KMS-11 (cell line): ENCODE data around the gene U2AF2.

Source experiments
- H2AFZ ChIP-seq: fragments of 200-600 bp; sonication (generic); 2 replicates; pipeline ENCODE4 v1.6.1; 2016; ENCODE audit warnings: antibody characterized with exemption, mixed run types, low read depth
- H3K27ac ChIP-seq: fragments of 200-600 bp; sonication (generic); 2 replicates; pipeline ENCODE4 v1.6.1; 2016; ENCODE audit warnings: mild to moderate bottlenecking, mixed run types
- H3K27me3 ChIP-seq: fragments of 200-600 bp; sonication (generic); 2 replicates; pipeline ENCODE4 v1.6.1; 2017; ENCODE audit warnings: mild to moderate bottlenecking, low read depth, mixed run types, moderate library complexity; ENCODE audit not compliant: insufficient read depth
- H3K36me3 ChIP-seq: fragments of 200-600 bp; sonication (generic); 2 replicates; pipeline ENCODE4 v1.6.1; 2017; ENCODE audit warnings: mild to moderate bottlenecking, mixed run types; ENCODE audit not compliant: insufficient read depth
- H3K4me1 ChIP-seq: fragments of 200-600 bp; sonication (generic); 2 replicates; pipeline ENCODE4 v1.6.1; 2016; ENCODE audit warnings: mild to moderate bottlenecking, low read depth, mixed run types; ENCODE audit not compliant: poor library complexity, severe bottlenecking
- H3K4me2 ChIP-seq: fragments of 200-600 bp; sonication (generic); 2 replicates; pipeline ENCODE4 v1.7.0; 2016; ENCODE audit warnings: mild to moderate bottlenecking, mixed run types
- H3K4me3 ChIP-seq: fragments of 200-600 bp; sonication (generic); IDR thresholded peaks from 2 replicates; pipeline ENCODE4 v1.6.1; 2017; ENCODE audit warnings: low read depth, low read length, mixed read lengths; ENCODE audit not compliant: insufficient read depth
- H3K79me2 ChIP-seq: fragments of 200-600 bp; sonication (generic); 2 replicates; pipeline ENCODE4 v1.6.1; 2016; ENCODE audit warnings: low read depth, mixed run types; ENCODE audit not compliant: insufficient read depth
- H3K9ac ChIP-seq: fragments of 200-600 bp; sonication (generic); 2 replicates; pipeline ENCODE4 v1.6.1; 2016; ENCODE audit warnings: mild to moderate bottlenecking, mixed run types
- H4K20me1 ChIP-seq: fragments of 200-600 bp; sonication (generic); 2 replicates; pipeline ENCODE4 v1.6.1; 2016; ENCODE audit warnings: mild to moderate bottlenecking, mixed run types; ENCODE audit not compliant: insufficient read depth
- TF ChIP-seq, protein P1 (sequence below): fragments of 200-600 bp; sonication (generic); conservative IDR thresholded peaks from 2 replicates; pipeline ENCODE4 v1.6.1; 2017; ENCODE audit warnings: low read depth, mild to moderate bottlenecking, antibody characterized with exemption, low read length, moderate library complexity, mixed read lengths

U2AF2 gene

GRCh38 chr19:55693336-55693974 is 38.6 kb downstream of the U2AF2 start:
- no peaks in the 10 kb centered on the region for H3K4me1 ChIP-seq
- TF ChIP-seq, protein P1, sequence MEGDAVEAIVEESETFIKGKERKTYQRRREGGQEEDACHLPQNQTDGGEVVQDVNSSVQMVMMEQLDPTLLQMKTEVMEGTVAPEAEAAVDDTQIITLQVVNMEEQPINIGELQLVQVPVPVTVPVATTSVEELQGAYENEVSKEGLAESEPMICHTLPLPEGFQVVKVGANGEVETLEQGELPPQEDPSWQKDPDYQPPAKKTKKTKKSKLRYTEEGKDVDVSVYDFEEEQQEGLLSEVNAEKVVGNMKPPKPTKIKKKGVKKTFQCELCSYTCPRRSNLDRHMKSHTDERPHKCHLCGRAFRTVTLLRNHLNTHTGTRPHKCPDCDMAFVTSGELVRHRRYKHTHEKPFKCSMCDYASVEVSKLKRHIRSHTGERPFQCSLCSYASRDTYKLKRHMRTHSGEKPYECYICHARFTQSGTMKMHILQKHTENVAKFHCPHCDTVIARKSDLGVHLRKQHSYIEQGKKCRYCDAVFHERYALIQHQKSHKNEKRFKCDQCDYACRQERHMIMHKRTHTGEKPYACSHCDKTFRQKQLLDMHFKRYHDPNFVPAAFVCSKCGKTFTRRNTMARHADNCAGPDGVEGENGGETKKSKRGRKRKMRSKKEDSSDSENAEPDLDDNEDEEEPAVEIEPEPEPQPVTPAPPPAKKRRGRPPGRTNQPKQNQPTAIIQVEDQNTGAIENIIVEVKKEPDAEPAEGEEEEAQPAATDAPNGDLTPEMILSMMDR, result no peak
- no peaks in the 10 kb centered on the region for H3K79me2 ChIP-seq
- no peak overlapping the region for H3K9ac ChIP-seq
- H3K27ac ChIP-seq, result no peak overlapping the region
- no peaks in the 10 kb centered on the region; the same call in 1 of the 2 replicates for H3K36me3 ChIP-seq
- H3K4me2 ChIP-seq, result no peak overlapping the region
- H4K20me1 ChIP-seq, result no peaks in the 10 kb centered on the region
- no peaks in the 10 kb centered on the region for H3K27me3 ChIP-seq
- H3K4me3 ChIP-seq, result no peak overlapping the region
- no peak overlapping the region for H2AFZ ChIP-seq

DNA sequence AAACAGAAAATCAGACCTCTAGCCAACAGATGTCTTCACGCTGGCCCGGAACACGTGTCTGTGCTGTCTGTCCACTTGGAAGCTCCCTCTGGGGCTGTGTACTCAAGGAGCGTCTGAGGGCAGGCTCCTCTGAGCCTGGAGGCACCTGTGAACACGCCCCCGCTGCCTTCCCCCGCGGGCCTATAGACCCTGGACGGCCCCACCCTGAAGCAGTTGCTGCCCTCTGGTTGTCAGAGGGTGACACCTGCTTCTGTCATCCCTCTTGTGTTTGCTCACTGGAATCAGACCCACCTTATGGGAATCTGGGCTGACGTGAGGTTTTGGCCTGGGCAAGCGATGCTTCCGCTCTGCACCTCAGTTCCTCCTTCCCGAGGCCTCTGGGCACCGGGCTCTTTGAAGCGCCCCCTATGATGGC is 39.4 kb downstream of the U2AF2 start:
- Histone ChIP-seq H3K79me2 (no peaks in the 10 kb centered on the region), H2AFZ (no peak overlapping the region), H3K4me1 (no peaks in the 10 kb centered on the region), H3K27ac (no peak overlapping the region), H4K20me1 (no peaks in the 10 kb centered on the region), H3K36me3 (no peaks in the 10 kb centered on the region; the same call in 1 of the 2 replicates), H3K9ac (no peak overlapping the region), H3K4me2 (no peak overlapping the region), H3K4me3 (no peak overlapping the region), H3K27me3 (no peaks in the 10 kb centered on the region)
- TF ChIP-seq, protein P1, result no peak

DNA sequence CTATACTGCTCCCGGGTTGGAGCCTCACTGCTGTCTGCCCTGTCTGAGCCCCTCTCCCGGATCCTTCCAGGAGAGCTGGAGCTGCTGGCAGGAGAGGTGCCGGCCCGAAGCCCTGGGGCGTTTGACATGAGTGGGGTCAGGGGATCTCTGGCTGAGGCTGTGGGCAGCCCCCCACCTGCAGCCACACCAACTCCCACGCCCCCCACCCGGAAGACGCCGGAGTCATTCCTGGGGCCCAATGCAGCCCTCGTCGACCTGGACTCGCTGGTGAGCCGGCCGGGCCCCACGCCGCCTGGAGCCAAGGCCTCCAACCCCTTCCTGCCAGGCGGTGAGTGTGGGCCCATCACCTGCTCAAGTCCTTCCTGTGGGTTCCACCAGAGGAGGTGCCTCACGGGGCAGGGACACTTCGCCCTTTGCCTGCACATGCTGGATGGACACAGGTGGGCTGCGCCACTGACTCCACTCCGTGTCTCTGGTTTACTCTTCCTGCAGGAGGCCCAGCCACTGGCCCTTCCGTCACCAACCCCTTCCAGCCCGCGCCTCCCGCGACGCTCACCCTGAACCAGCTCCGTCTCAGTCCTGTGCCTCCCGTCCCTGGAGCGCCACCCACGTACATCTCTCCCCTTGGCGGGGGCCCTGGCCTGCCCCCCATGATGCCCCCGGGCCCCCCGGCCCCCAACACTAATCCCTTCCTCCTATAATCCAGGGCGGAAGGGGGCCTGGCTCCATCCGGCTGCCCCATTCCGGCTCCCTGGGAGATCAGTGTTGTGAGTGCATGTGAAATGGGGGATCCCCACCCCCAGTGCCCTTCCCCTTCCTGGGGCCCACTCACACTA is 40.0 kb downstream of the U2AF2 start:
- no peaks in the 10 kb centered on the region for H3K79me2 ChIP-seq
- no peaks in the 10 kb centered on the region for H3K4me1 ChIP-seq
- H3K27ac ChIP-seq, result no peak overlapping the region
- no peaks in the 10 kb centered on the region for H4K20me1 ChIP-seq
- H3K4me3 ChIP-seq, result no peak overlapping the region
- H3K27me3 ChIP-seq, result no peaks in the 10 kb centered on the region
- H2AFZ ChIP-seq, result no peak overlapping the region
- no peak overlapping the region for H3K9ac ChIP-seq
- TF ChIP-seq, protein P1, result no peak
- H3K36me3 ChIP-seq, result no peaks in the 10 kb centered on the region
- H3K4me2 ChIP-seq, result no peak overlapping the region

DNA sequence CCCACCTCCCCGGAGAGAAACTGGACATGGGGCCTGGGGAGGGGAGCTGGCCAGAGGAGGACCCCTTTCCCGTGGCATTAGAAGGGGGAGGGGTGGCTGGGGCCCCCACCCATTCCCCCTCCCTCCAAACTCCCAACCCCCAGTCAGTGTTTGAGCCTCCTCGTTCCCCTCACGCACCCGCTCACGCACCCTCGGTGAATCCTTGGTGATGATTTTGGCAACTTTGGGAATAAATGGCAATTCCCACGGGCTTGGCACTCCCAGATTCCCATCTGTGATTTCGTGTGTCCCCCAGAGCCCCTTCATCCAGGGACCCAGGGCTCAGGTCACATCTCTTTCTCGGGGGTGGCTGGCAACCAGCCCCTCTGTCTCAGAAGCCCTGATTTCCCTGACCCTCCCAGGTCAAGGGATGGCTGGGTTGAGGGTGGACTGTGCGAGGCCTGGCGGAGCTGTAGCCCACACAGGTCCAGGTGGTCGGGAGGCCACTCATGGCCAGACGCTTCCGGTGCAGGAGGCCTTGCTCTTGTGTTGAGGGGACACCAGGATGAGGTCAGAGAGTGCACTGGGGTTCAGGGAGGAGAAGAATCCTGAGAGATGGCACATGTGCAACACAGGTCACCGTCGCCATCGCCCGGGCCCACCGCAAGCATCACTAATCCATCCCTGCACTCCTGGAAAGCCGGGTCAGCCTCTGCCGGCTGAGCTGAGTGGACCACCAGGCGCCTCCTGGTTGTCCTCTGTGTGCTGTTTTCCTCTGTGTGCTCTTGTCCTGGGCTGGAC is 40.9 kb downstream of the U2AF2 start:
- Histone ChIP-seq H3K27me3 (no peaks in the 10 kb centered on the region), H3K9ac (no peak overlapping the region), H3K4me2 (no peak overlapping the region), H3K27ac (no peak overlapping the region), H3K36me3 (no peaks in the 10 kb centered on the region), H3K79me2 (no peaks in the 10 kb centered on the region), H3K4me3 (no peak overlapping the region), H3K4me1 (no peaks in the 10 kb centered on the region), H4K20me1 (no peaks in the 10 kb centered on the region), H2AFZ (no peak overlapping the region)
- TF ChIP-seq, protein P1, result no peak
